GM23338 (cell line): ENCODE measurements around the gene POMGNT1. TPM values are rescaled to one million over a fixed set of nuclear protein-coding genes. Genes with fewer than 3 reads are reported as not detected.

Experiments
- ATAC-seq: fragments of 200-7000 bp; cut with Tn5 transposase; 3 replicates; pipeline ENCODE4 v1.9.1; 2020
- DNase-seq: peaks from one replicate; pipeline ENCODE4 v3.0.0-alpha.2; 2015; ENCODE audit warnings: low spot score
- H2AFZ ChIP-seq: fragments of 200-600 bp; sonication (generic); 2 replicates; pipeline ENCODE4 v1.8.0; 2016; ENCODE audit warnings: antibody characterized with exemption, mild to moderate bottlenecking, moderate library complexity
- H3F3A ChIP-seq: fragments of 200-600 bp; sonication (generic); replicated peaks from 2 replicates; pipeline ENCODE4 v1.8.0; 2017; ENCODE audit warnings: antibody characterized with exemption, mixed run types, low read depth
- H3K27ac ChIP-seq: fragments of 200-600 bp; sonication (generic); 2 replicates; pipeline ENCODE4 v1.6.1; 2016; ENCODE audit warnings: low read depth
- H3K27me3 ChIP-seq: fragments of 200-600 bp; sonication (generic); 2 replicates; pipeline ENCODE4 v1.8.0; 2016; ENCODE audit warnings: mild to moderate bottlenecking, mixed run types, moderate library complexity; ENCODE audit not compliant: insufficient read depth
- H3K36me3 ChIP-seq: fragments of 200-600 bp; sonication (generic); 2 replicates; pipeline ENCODE4 v1.8.0; 2016; ENCODE audit warnings: mild to moderate bottlenecking; ENCODE audit not compliant: insufficient read depth
- H3K4me1 ChIP-seq: fragments of 200-600 bp; sonication (generic); 2 replicates; pipeline ENCODE4 v1.8.0; 2016; ENCODE audit warnings: mild to moderate bottlenecking, moderate library complexity; ENCODE audit not compliant: insufficient read depth
- H3K4me2 ChIP-seq: fragments of 200-600 bp; sonication (generic); 2 replicates; pipeline ENCODE4 v1.7.1; 2017; ENCODE audit warnings: mixed run types
- H3K4me3 ChIP-seq: fragments of 200-600 bp; sonication (generic); 2 replicates; pipeline ENCODE4 v1.6.1; 2016; ENCODE audit warnings: mixed run types
- H3K79me2 ChIP-seq: fragments of 200-600 bp; sonication (generic); replicated peaks from 2 replicates; pipeline ENCODE4 v1.8.0; 2017; ENCODE audit warnings: mild to moderate bottlenecking; ENCODE audit not compliant: insufficient read depth
- H3K9me2 ChIP-seq: fragments of 200-600 bp; sonication (generic); 2 replicates; pipeline ENCODE4 v1.8.0; 2017; ENCODE audit not compliant: insufficient read depth
- H4K20me1 ChIP-seq: fragments of 200-600 bp; sonication (generic); replicated peaks from 2 replicates; pipeline ENCODE4 v1.8.0; 2017; ENCODE audit warnings: mild to moderate bottlenecking; ENCODE audit not compliant: insufficient read depth
- H3K27ac Mint-ChIP-seq: 2 replicates; pipeline ENCODE4 v1.8.0; 2020; ENCODE audit warnings: inconsistent platforms, mild to moderate bottlenecking, moderate library complexity, mixed read lengths
- H3K27me3 Mint-ChIP-seq: 3 replicates; pipeline ENCODE4 v1.8.0; 2022; ENCODE audit warnings: low read depth, mild to moderate bottlenecking, moderate library complexity, mixed read lengths, inconsistent platforms; ENCODE audit not compliant: insufficient read depth, poor library complexity
- H3K36me3 Mint-ChIP-seq: 3 replicates; pipeline ENCODE4 v1.8.0; 2021; ENCODE audit warnings: low read depth, mild to moderate bottlenecking, inconsistent platforms, moderate library complexity, mixed read lengths
- H3K4me1 Mint-ChIP-seq: 3 replicates; pipeline ENCODE4 v1.8.0; 2020; ENCODE audit warnings: mild to moderate bottlenecking, inconsistent platforms, mixed read lengths
- H3K4me3 Mint-ChIP-seq: 3 replicates; pipeline ENCODE4 v1.8.0; 2021; ENCODE audit warnings: moderate library complexity, mild to moderate bottlenecking, inconsistent platforms, mixed read lengths
- H3K9me3 Mint-ChIP-seq: 3 replicates; pipeline ENCODE4 v1.8.0; 2020; ENCODE audit warnings: moderate library complexity, mild to moderate bottlenecking, inconsistent platforms, mixed read lengths
- CREB1 ChIP-seq: fragments of 250-450 bp; sonication (Bioruptor Pico); IDR thresholded peaks from 2 replicates; pipeline ENCODE4 v1.5.0; 2020; ENCODE audit warnings: low read depth, mild to moderate bottlenecking, moderate library complexity
- CTCF ChIP-seq, 2 experiments: fragments of 200-600 bp in 1 of 2; sonication (generic) in 1 of 2; conservative IDR thresholded peaks; 2 replicates each; pipeline versions ENCODE4 v1.5.1 to v1.6.1; 2016 to 2017; ENCODE audit warnings: antibody characterized with exemption in 2 of 2, low read depth in 2 of 2, mild to moderate bottlenecking in 2 of 2, moderate library complexity in 1 of 2
- ETS1 ChIP-seq: IDR thresholded peaks from 2 replicates; pipeline ENCODE4 v1.6.1; 2016; ENCODE audit warnings: antibody characterized with exemption
- EZH2 ChIP-seq: fragments of 200-600 bp; sonication (generic); IDR thresholded peaks from one replicate; pipeline ENCODE4 v1.8.0; 2017; ENCODE audit warnings: antibody characterized with exemption, mild to moderate bottlenecking, low read depth; ENCODE audit not compliant: unreplicated experiment
- EZH2phosphoT487 ChIP-seq: fragments of 200-600 bp; sonication (generic); IDR thresholded peaks from one replicate; pipeline ENCODE4 v1.8.1; 2018; ENCODE audit warnings: antibody characterized with exemption; ENCODE audit not compliant: unreplicated experiment
- JUNB ChIP-seq: IDR thresholded peaks from one replicate; pipeline ENCODE4 v1.6.1; 2016; ENCODE audit warnings: antibody characterized with exemption; ENCODE audit not compliant: unreplicated experiment
- NANOG ChIP-seq: IDR thresholded peaks from 2 replicates; pipeline ENCODE4 v1.6.1; 2016; ENCODE audit warnings: antibody characterized with exemption, borderline replicate concordance
- POLR2AphosphoS5 ChIP-seq: IDR thresholded peaks from 2 replicates; pipeline ENCODE4 v1.6.1; 2016; ENCODE audit warnings: antibody characterized with exemption, low read depth
- REST ChIP-seq: IDR thresholded peaks from one replicate; pipeline ENCODE4 v1.6.1; 2018; ENCODE audit warnings: antibody characterized with exemption; ENCODE audit not compliant: unreplicated experiment
- STAT1 ChIP-seq: IDR thresholded peaks from one replicate; pipeline ENCODE4 v1.6.1; 2016; ENCODE audit warnings: antibody characterized with exemption; ENCODE audit not compliant: unreplicated experiment
- ZNF114 ChIP-seq: fragments of 250-450 bp; sonication (Bioruptor Pico); IDR thresholded peaks from 2 replicates; pipeline ENCODE4 v1.5.0; 2020; ENCODE audit warnings: mild to moderate bottlenecking, moderate library complexity
- ZNF331 ChIP-seq: fragments of 250-450 bp; sonication (Bioruptor Pico); IDR thresholded peaks from 2 replicates; pipeline ENCODE4 v1.5.0; 2020; ENCODE audit warnings: low read depth, mild to moderate bottlenecking, moderate library complexity
- polyA plus RNA-seq: library from polyadenylated mRNA; unstranded; fragments of >200 nt; fragmentation: Nextera tagmentation; extraction: Ambion mirVana; gene quantifications from 2 replicates; pipeline ENCODE4 v1.2.1, GENCODE V29; 2016
- total RNA-seq: library from RNA; depleted of rRNA; stranded (reverse); fragments of >200 nt; shearing (Covaris generic); gene quantifications from 2 replicates; pipeline ENCODE4 v1.2.3, GENCODE V29; 2014
- TF ChIP-seq, protein P1 (sequence below): fragments of 250-450 bp; sonication (Bioruptor Pico); IDR thresholded peaks from 2 replicates; pipeline ENCODE4 v1.5.0; 2020; ENCODE audit warnings: mild to moderate bottlenecking, moderate library complexity

The POMGNT1 gene
- total and polyA plus RNA-seq, 2 experiments from 2014 or later: 24.3 to 32.1 TPM

DNA sequence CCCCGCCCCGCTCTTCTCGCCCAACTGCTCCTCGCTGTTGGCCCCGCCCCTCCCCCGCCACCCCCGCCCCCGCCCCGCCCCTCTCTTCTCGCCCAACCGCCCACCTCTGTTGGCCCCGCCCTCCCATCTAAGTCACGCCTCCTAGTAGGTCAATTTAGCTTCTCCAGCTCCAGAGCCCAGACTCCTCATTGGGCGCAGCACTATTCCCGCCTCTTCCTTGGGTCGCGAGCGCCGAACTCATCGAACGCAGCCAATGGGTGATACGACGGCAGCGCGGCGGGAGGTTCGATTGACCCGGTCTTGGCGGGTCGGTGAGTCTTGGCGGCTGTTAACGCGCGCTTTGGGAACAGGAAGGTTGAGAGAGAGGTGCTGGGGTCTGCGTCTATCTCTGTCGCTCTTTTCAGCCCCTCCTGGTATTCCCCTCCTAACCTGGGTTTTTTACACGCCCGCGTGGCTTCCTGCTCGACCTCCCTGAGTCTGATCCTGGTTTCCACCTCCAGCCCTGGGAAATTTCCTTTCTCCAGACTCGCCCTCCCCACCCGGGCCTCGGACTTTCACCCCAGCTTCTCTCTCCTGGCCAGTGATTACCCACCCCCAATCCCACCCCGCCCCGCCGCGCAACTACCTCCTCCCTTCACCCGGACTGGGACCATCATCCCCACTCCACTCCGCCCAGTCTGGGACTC lies 49.3 kb upstream of the POMGNT1 start, which contains the start of gene RAD54L:
Gene RAD54L (plus strand): TSS at position 328 of the 686 bp plus-strand sequence. CDS start 643 bp downstream, outside the sequence.
- Histone ChIP-seq H3K4me3 (peak within 1 kb of the TSS; percentile 73), H3K27me3 (no peaks in the 10 kb centered on the region), H2AFZ (peak within 1 kb of the TSS; percentile 80; the same call in 1 of the 2 replicates), H3K36me3 (peaks cover 22% of the 10 kb centered on the region), H4K20me1 (peaks cover 19% of the 10 kb centered on the region), H3K9me2 (no peaks in the 10 kb centered on the region), H3F3A (peaks cover 20% of the 10 kb centered on the region; the same call in 1 of the 2 replicates), H3K4me1 (peaks cover 9% of the 10 kb centered on the region), H3K27ac (peak within 1 kb of the TSS; percentile 90), H3K79me2 (peaks cover 23% of the 10 kb centered on the region), H3K4me2 (peak within 1 kb of the TSS; percentile 84)
- Mint-ChIP-seq H3K27me3 (peaks cover 14% of the 10 kb centered on the region), H3K4me3 (peak within 1 kb of the TSS; percentile 94), H3K36me3 (peaks cover 44% of the 10 kb centered on the region), H3K4me1 (peaks cover 12% of the 10 kb centered on the region), H3K27ac (peak within 1 kb of the TSS; percentile 98), H3K9me3 (peaks cover 8% of the 10 kb centered on the region)
- DNase-seq (peak; percentile 100), ATAC-seq (peak; percentile 90)
- TF ChIP-seq JUNB (no peak), EZH2 (no peak), STAT1 (no peak), REST (no peak), ETS1 (peak; percentile 72), EZH2phosphoT487 (no peak), CREB1 (peak; percentile 72), ZNF331 (CRISPR knock-in tag) (no peak), CTCF (conservative IDR thresholded peaks at IDR 0.05; ENCODE audit: low read depth in 2 of 2) (no peak), POLR2AphosphoS5 (peak; percentile 82), NANOG (no peak), ZNF114 (CRISPR knock-in tag) (no peak)
- TF ChIP-seq, protein P1, sequence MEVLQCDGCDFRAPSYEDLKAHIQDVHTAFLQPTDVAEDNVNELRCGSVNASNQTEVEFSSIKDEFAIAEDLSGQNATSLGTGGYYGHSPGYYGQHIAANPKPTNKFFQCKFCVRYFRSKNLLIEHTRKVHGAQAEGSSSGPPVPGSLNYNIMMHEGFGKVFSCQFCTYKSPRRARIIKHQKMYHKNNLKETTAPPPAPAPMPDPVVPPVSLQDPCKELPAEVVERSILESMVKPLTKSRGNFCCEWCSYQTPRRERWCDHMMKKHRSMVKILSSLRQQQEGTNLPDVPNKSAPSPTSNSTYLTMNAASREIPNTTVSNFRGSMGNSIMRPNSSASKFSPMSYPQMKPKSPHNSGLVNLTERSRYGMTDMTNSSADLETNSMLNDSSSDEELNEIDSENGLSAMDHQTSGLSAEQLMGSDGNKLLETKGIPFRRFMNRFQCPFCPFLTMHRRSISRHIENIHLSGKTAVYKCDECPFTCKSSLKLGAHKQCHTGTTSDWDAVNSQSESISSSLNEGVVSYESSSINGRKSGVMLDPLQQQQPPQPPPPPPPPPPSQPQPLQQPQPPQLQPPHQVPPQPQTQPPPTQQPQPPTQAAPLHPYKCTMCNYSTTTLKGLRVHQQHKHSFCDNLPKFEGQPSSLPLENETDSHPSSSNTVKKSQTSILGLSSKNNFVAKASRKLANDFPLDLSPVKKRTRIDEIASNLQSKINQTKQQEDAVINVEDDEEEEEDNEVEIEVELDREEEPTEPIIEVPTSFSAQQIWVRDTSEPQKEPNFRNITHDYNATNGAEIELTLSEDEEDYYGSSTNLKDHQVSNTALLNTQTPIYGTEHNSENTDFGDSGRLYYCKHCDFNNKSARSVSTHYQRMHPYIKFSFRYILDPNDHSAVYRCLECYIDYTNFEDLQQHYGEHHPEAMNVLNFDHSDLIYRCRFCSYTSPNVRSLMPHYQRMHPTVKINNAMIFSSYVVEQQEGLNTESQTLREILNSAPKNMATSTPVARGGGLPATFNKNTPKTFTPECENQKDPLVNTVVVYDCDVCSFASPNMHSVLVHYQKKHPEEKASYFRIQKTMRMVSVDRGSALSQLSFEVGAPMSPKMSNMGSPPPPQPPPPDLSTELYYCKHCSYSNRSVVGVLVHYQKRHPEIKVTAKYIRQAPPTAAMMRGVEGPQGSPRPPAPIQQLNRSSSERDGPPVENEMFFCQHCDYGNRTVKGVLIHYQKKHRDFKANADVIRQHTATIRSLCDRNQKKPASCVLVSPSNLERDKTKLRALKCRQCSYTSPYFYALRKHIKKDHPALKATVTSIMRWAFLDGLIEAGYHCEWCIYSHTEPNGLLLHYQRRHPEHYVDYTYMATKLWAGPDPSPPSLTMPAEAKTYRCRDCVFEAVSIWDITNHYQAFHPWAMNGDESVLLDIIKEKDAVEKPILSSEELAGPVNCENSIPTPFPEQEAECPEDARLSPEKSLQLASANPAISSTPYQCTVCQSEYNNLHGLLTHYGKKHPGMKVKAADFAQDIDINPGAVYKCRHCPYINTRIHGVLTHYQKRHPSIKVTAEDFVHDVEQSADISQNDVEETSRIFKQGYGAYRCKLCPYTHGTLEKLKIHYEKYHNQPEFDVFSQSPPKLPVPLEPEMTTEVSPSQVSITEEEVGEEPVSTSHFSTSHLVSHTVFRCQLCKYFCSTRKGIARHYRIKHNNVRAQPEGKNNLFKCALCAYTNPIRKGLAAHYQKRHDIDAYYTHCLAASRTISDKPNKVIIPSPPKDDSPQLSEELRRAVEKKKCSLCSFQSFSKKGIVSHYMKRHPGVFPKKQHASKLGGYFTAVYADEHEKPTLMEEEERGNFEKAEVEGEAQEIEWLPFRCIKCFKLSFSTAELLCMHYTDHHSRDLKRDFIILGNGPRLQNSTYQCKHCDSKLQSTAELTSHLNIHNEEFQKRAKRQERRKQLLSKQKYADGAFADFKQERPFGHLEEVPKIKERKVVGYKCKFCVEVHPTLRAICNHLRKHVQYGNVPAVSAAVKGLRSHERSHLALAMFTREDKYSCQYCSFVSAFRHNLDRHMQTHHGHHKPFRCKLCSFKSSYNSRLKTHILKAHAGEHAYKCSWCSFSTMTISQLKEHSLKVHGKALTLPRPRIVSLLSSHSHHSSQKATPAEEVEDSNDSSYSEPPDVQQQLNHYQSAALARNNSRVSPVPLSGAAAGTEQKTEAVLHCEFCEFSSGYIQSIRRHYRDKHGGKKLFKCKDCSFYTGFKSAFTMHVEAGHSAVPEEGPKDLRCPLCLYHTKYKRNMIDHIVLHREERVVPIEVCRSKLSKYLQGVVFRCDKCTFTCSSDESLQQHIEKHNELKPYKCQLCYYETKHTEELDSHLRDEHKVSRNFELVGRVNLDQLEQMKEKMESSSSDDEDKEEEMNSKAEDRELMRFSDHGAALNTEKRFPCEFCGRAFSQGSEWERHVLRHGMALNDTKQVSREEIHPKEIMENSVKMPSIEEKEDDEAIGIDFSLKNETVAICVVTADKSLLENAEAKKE (CRISPR knock-in tag): no peak
